Endodermal cell (in vitro differentiated cells): ENCODE results near the gene FBXL17. TPM values are rescaled to one million over a fixed set of nuclear protein-coding genes. Genes with fewer than 3 reads are reported as not detected.

Experiments
- DNase-seq: peaks from one replicate; pipeline ENCODE4 v3.0.0-alpha.2; 2017
- H3K27ac ChIP-seq: 2 replicates; pipeline ENCODE4 v1.5.1; 2013; ENCODE audit warnings: mild to moderate bottlenecking, low read depth, low read length, moderate library complexity
- H3K27me3 ChIP-seq: 2 replicates; pipeline ENCODE4 v1.6.1; 2013; ENCODE audit warnings: mild to moderate bottlenecking, low read length, moderate library complexity; ENCODE audit not compliant: insufficient read depth, control insufficient read depth, poor library complexity, severe bottlenecking
- H3K36me3 ChIP-seq: 2 replicates; pipeline ENCODE4 v1.7.0; 2013; ENCODE audit warnings: mild to moderate bottlenecking, low read length, moderate library complexity; ENCODE audit not compliant: control insufficient read depth, insufficient read depth
- H3K4me1 ChIP-seq: one replicate; pipeline ENCODE4 v1.7.0; 2013; ENCODE audit warnings: low read length; ENCODE audit not compliant: control insufficient read depth, insufficient read depth
- H3K4me3 ChIP-seq: 2 replicates; pipeline ENCODE4 v1.5.1; 2013; ENCODE audit warnings: mild to moderate bottlenecking, low read length, moderate library complexity
- H3K9ac ChIP-seq: 2 replicates; pipeline ENCODE4 v1.6.1; 2013; ENCODE audit warnings: mild to moderate bottlenecking, low read length, moderate library complexity; ENCODE audit not compliant: poor library complexity, severe bottlenecking; ENCODE audit errors: extremely low read depth
- H3K9me3 ChIP-seq: 2 replicates; pipeline ENCODE4 v1.6.1; 2013; ENCODE audit warnings: mild to moderate bottlenecking, low read length, moderate library complexity; ENCODE audit not compliant: control insufficient read depth
- H3K27ac Mint-ChIP-seq: 2 replicates; pipeline ENCODE4 v1.8.0; 2020; ENCODE audit warnings: mixed read lengths
- H3K27me3 Mint-ChIP-seq: 2 replicates; pipeline ENCODE4 v1.8.0; 2021; ENCODE audit warnings: mild to moderate bottlenecking, mixed read lengths; ENCODE audit not compliant: insufficient read depth
- H3K36me3 Mint-ChIP-seq: 2 replicates; pipeline ENCODE4 v1.8.0; 2020; ENCODE audit warnings: low read depth, mixed read lengths
- H3K4me1 Mint-ChIP-seq: 2 replicates; pipeline ENCODE4 v1.8.0; 2020; ENCODE audit warnings: mixed read lengths
- H3K4me3 Mint-ChIP-seq: 2 replicates; pipeline ENCODE4 v1.8.0; 2020; ENCODE audit warnings: mild to moderate bottlenecking, moderate library complexity, mixed read lengths
- H3K9me3 Mint-ChIP-seq: 2 replicates; pipeline ENCODE4 v1.8.0; 2020; ENCODE audit warnings: mild to moderate bottlenecking, mixed read lengths
- CTCF ChIP-seq: fragments of 200-600 bp; sonication (generic); conservative IDR thresholded peaks from 2 replicates; pipeline ENCODE4 v1.5.0; 2021; ENCODE audit warnings: antibody characterized with exemption, mild to moderate bottlenecking
- WGBS, 2 experiments: methylation state at CpG; one replicate each; pipeline versions ENCODE4 v1.1.5 to v1.1.7; 2013; ENCODE audit warnings: missing lambda C conversion rate in 2 of 2, mixed read lengths in 1 of 2; ENCODE audit not compliant: insufficient coverage in 1 of 2, insufficient read length in 1 of 2; 5-methylcytosine and 5-hydroxymethylcytosine counted together
- total RNA-seq, 2 donors: library from RNA; stranded (reverse); fragmentation: NEBNext Ultra II Directional in 1 of 2; extraction: Animal tissue kit (Norgen Biotek cat#: 25700) in 1 of 2; gene quantifications; 2 replicates in 1 of 2; 3 replicates in 1 of 2; pipeline ENCODE4 v1.2.1, GENCODE V29; 2021

Gene FBXL17
- total RNA-seq, 2 donors from 2014 or later: 7.4 to 8.6 TPM

- H3K27me3 ChIP-seq: no peaks in the 10 kb centered on the region
- peaks cover 17% of the 10 kb centered on the region for H3K9me3 Mint-ChIP-seq
- no peak overlapping the region for H3K27ac Mint-ChIP-seq
- peaks cover 12% of the 10 kb centered on the region for H3K36me3 Mint-ChIP-seq
- H3K4me1 Mint-ChIP-seq: peaks cover 23% of the 10 kb centered on the region
- no peaks in the 10 kb centered on the region for H3K36me3 ChIP-seq
- H3K9ac ChIP-seq: no peak overlapping the region
- no peaks in the 10 kb centered on the region for H3K27me3 Mint-ChIP-seq
- H3K4me3 Mint-ChIP-seq: no peak overlapping the region
- no peak for DNase-seq
- H3K4me1 ChIP-seq: peaks cover 7% of the 10 kb centered on the region
- no peak overlapping the region for H3K4me3 ChIP-seq
- WGBS, 2 experiments: 85 to 90% methylated on average over 1 of the region's 1 CpG
- no peak for TF ChIP-seq CTCF
- peaks cover 33% of the 10 kb centered on the region for H3K9me3 ChIP-seq
- H3K27ac ChIP-seq: no peak overlapping the region
Measured at GRCh38 chr5:107824821-107825220, 557.1 kb downstream of the FBXL17 start.

- peak overlapping the region; percentile 60 for H3K4me3 ChIP-seq
- H3K9me3 Mint-ChIP-seq: peaks cover 17% of the 10 kb centered on the region
- no peak for TF ChIP-seq CTCF
- 87 to 96% methylated on average over 3 of the region's 3 CpGs for WGBS, 2 experiments
- H3K27ac Mint-ChIP-seq: no peak overlapping the region
- H3K4me1 Mint-ChIP-seq: peaks cover 15% of the 10 kb centered on the region
- H3K27ac ChIP-seq: no peak overlapping the region
- no peak overlapping the region for H3K4me3 Mint-ChIP-seq
- peaks cover 7% of the 10 kb centered on the region for H3K4me1 ChIP-seq
- H3K9ac ChIP-seq: no peak overlapping the region
- H3K9me3 ChIP-seq: peaks cover 33% of the 10 kb centered on the region
- peaks cover 12% of the 10 kb centered on the region for H3K36me3 Mint-ChIP-seq
- H3K27me3 Mint-ChIP-seq: no peaks in the 10 kb centered on the region
- H3K27me3 ChIP-seq: no peaks in the 10 kb centered on the region
- no peak for DNase-seq
- H3K36me3 ChIP-seq: no peaks in the 10 kb centered on the region
Measured at GRCh38 chr5:107821288-107821687, 560.6 kb downstream of the FBXL17 start.

- 96 to 100% methylated on average over 1 to 4 of the region's 4 CpGs for WGBS, 2 experiments
- H3K9me3 Mint-ChIP-seq: peaks cover 17% of the 10 kb centered on the region
- Histone ChIP-seq H3K9me3 (peaks cover 33% of the 10 kb centered on the region), H3K36me3 (no peaks in the 10 kb centered on the region), H3K4me3 (no peak overlapping the region), H3K9ac (no peak overlapping the region), H3K4me1 (peaks cover 3% of the 10 kb centered on the region), H3K27ac (no peak overlapping the region), H3K27me3 (no peaks in the 10 kb centered on the region)
- no peaks in the 10 kb centered on the region for H3K27me3 Mint-ChIP-seq
- no peak overlapping the region for H3K27ac Mint-ChIP-seq
- peaks cover 6% of the 10 kb centered on the region for H3K4me1 Mint-ChIP-seq
- peak; percentile 32 for TF ChIP-seq CTCF
- peaks cover 12% of the 10 kb centered on the region for H3K36me3 Mint-ChIP-seq
- DNase-seq: no peak
- no peak overlapping the region for H3K4me3 Mint-ChIP-seq
Measured at GRCh38 chr5:107820429-107820828, 561.5 kb downstream of the FBXL17 start.
